ENCODE data around the gene ATF7IP.

DNA sequence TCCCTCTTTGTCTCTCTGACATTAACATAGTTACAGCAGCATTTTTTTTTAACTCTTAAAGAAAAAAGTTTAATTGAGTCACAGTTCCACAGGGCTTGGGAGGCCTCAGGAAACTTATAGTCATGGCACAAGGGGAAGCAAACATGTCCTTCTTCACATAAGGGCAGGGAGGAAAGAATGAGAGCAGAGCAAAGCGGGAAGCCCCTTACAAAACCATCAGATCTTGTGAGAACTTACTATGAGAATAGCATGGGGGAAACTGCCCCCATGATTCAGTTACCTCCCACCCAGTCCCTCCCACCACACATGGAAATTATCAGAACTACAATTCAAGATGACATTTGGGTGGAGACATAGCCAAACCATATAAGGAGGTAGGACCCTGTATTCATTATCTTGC is 106.0 kb downstream of the ATF7IP start:
- TF ChIP-seq CTCF (IDR thresholded peaks at IDR 0.05; ENCODE audit: low read depth, low read length), result no peak
- TF ChIP-seq MAX (IDR thresholded peaks at IDR 0.05; ENCODE audit: low read depth, low read length), result no peak
- TF ChIP-seq POLR2A (IDR thresholded peaks at IDR 0.05; ENCODE audit: extremely low read depth, insufficient read length), result no peak
